GM19455 (cell line): ENCODE results near the gene CLCNKA.
"Not testable (repeated sequence)": the region's sequence is repeated elsewhere in the genome, so short reads cannot be mapped to it uniquely, and the experiment has no call there.

Experiments used
- ATAC-seq: cut with Tn5 transposase; IDR thresholded peaks from one replicate; pipeline ENCODE4 v1.9.1; 2021; ENCODE audit not compliant: unreplicated experiment

The CLCNKA gene

DNA sequence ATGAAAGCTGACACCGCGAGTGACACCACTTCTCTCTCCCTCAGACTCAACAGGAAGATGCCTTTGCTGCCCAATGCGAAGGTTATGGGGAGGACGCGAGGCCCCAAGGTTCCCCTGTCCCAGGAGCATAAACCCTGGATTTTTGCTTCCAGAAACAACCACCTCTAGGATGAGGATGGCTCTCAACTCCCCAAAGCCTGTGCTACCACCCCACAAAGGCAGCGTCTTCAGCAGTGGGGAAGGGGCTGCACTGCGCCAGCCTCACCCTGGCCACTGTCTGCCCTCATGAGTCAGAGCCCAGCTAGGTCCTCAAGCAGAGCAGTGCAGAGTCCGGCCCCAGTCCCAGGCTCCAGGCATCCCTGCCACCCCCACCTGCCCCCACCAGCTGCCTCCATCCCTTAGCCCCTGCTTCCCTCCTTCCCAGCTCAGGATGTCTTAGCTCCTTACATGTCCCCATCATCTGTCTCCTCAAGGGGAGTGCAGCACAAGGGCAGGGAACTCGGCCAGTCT, 24.7 kb upstream of the CLCNKA start:
- no peak for ATAC-seq

GRCh38 chr1:15997637-15998280, 24.1 kb upstream of the CLCNKA start:
- ATAC-seq, result no peak

GRCh38 chr1:15998929-15999328, 22.9 kb upstream of the CLCNKA start:
- ATAC-seq, result no peak

DNA sequence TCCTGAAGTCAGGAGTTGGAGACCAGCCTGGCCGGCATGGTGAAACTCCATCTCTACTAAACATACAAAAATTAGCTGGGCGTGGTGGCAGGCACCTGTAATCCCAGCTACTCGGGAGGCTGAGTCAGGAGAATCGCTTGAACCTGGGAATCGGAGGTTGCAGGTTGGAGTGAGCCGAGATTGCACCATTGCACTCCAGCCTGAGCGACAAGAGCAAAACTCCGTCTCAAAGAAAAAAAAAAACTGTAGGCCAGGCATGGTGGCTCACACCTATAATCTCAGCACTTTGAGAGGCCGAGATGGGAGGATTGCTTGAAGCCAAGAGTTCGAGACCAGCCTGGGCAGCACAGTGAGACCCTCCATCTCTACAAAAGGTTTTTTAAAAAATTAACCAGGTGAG, 20.6 kb upstream of the CLCNKA start:
- ATAC-seq, result not testable (repeated sequence)

DNA sequence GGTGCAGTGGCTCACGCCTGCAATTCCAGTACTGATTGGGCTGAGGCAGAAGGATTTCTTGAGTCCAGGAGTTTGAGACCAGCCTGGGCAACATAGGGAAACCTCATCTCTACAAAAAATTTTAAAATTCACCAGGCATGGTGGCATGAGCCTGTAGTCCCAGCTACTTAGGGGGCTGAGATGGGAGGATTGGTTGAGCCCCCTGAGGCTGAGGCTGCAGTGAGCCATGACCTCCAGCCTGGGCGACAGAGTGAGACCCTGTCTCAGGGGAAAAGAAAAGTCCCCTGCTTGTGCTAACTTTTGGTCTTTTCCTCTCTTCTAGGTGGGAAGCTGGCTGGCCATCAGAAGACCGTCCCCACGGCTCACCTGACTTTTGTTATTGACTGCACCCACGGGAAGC, 16.2 kb upstream of the CLCNKA start:
- no peak for ATAC-seq

DNA sequence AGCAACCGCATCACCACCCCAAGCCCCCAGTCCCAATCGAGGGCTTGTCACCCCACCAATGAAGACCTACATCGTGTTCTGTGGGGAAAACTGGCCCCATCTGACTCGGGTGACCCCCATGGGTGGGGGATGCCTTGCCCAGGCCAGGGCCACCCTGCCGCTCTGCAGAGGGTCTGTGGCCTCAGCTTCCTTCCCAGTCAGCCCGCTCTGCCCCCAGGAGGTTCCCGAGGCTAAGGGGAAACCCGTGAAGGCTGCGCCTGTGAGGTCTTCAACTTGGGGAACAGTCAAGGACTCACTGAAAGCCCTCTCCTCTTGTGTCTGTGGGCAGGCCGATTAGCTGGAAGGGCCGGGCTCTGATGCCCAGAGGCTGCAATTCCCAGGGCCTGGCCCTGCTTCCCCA, 15.8 kb upstream of the CLCNKA start:
- ATAC-seq, result no peak

DNA sequence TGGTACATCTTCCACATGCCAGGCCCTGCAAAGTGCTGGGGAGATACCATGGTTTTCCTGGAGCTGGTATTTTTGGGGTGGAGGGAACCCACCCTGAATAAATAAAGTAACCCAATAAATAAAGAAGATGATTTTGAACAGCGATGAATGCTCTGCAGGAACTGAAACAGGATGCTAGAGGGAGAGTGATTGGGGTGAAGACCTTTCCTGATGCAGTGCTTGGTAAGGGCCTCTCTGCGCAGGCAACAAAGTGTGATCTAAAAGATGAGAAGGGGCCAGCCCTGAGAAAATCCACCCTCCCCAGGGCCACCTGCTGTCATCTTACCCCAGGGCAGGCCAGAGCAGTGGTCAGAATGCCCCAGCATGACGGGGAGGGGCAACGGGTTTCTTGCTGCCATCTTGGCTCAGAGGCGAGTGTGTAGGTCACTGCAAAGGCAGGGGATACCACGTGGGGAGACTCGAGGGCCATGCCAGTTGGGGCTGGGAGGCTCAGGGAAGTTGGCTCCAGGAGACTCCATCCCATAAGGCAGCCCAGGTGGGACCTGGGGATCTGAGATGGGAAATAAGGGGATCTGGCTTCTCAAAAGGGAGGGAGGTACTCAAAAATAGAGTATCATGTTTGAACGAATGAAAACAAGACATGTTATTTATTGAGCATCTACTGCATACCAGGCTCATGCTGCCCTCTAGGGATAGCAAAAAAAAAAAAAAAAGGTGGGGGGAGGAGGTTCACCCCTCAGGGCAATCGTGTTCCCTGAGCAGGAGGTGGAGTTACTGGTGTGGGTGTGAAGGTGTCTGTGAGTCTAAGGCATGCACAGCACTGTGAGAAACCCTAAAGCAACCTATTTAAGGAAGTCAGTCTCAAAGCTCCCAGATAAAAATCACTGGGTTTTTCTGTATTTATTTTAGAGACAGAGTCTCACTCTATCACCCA, 15.0 kb upstream of the CLCNKA start:
- no peak for ATAC-seq

DNA sequence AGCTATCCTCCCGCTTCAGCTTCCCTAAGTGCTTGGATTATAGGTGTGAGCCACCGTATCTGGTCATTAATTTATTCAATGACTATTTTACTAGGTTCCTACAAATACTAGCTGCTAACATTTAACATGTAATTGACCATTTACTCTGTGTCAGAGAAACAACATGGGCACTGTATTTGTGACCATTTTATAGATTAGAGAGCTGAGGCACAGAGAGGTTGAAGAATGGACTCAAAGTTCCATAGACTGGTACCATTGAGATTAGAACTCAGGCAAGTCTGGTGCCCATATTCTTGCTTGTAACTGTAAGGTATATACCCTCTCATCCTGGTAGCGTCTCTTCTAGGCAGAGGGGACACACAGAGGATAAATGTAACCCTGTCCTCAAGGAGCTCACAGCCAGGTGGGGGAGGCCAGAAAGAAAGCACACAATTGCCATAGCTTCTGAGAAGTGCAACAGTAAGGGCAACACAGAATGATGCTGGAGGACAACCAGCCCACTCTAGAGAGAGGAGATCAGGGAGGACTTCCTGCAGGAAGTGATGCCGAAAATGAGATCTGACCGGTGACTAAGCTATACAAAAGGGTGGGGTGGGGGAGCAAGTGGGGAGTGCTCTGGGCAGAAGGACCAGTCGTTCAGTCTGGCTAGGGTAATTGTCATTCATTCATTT, 14.0 kb upstream of the CLCNKA start:
- ATAC-seq, result no peak

- no peak for ATAC-seq
Measured at GRCh38 chr1:16009030-16009460, 12.8 kb upstream of the CLCNKA start.

- no peak for ATAC-seq
Measured at GRCh38 chr1:16009678-16010077, 12.2 kb upstream of the CLCNKA start.

- ATAC-seq, result no peak
Measured at GRCh38 chr1:16010837-16011236, 11.0 kb upstream of the CLCNKA start.

- ATAC-seq, result no peak
Measured at GRCh38 chr1:16011936-16012589, 9.8 kb upstream of the CLCNKA start.

GRCh38 chr1:16012590-16013219, 9.1 kb upstream of the CLCNKA start:
- no peak for ATAC-seq

DNA sequence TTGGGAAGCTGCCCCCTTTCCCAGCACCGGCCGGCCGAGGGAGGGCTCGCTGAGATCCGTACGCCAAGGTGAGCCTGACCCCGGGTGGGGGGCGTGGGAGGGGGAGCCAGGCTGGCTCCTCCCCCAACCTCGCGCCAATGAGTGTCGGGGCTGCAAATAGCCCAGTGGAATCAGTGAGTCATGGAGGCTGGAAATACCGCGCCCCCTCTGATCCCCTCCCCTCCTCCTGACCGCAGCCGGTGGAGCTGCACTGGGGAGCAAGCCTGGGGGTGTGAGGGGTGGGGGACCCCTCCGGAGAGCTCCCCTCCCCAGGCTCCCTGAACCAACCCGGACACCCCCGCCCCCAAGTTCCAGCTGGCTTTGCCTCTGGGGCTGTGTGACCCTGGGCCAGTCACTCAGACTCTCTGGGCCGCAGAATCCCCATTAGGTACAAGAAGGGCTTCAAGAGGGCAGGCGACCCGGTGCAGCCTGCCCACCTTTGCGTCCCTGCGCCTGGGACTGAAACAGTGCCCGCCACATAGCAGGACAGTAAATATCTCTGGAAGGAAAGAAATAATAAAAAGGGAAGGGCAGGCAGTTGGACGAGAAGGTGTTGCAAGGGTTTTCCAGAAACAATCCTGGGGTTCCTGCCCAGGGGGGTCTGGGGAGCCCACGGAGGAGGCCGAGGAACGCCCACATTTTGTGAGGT, 8.5 kb upstream of the CLCNKA start:
- ATAC-seq, result no peak

- no peak for ATAC-seq
Measured at GRCh38 chr1:16013908-16014258, 8.0 kb upstream of the CLCNKA start.

- no peak for ATAC-seq
Measured at GRCh38 chr1:16014509-16015482, 7.0 kb upstream of the CLCNKA start.

DNA sequence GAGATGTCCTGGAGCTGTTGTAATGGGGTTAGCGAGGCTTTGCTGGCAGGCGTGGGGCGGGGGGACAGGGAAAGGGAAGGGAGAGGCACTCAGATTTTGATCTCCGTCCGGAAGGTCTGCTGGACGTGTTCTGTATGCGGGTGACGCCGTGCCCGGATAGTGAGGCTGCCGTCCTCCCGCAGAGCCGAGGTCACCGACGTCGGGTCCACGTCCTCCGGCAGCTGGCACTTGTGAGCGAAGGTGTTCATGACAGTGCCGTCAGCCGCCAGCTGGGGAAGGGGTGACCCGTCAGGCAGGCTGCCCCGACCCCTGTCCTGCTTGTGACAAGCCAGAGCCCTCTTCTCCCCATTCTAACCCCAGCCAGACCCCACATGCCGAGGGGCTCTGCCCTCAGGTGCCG, 6.3 kb upstream of the CLCNKA start:
- no peak for ATAC-seq

- ATAC-seq, result no peak
Measured at GRCh38 chr1:16015960-16016901, 5.6 kb upstream of the CLCNKA start.
